HG03378 (cell line): ENCODE measurements around the gene COL8A1.
A peak's percentile ranks its signal among the peaks of the same experiment; 100 is the strongest.
"Not testable (repeated sequence)": the region's sequence is repeated elsewhere in the genome, so short reads cannot be mapped to it uniquely, and the experiment has no call there.

ENCODE experiments used
- ATAC-seq: cut with Tn5 transposase; IDR thresholded peaks from one replicate; pipeline ENCODE4 v1.9.1; 2021; ENCODE audit warnings: mild to moderate bottlenecking, moderate library complexity; ENCODE audit not compliant: unreplicated experiment

Gene COL8A1

GRCh38 chr3:99838755-99839154 is 200.4 kb downstream of the COL8A1 start:
- no peak for ATAC-seq

GRCh38 chr3:99839613-99840012 is 201.2 kb downstream of the COL8A1 start:
- ATAC-seq = no peak

- not testable (repeated sequence) for ATAC-seq
Measured at GRCh38 chr3:99841949-99842348, 203.6 kb downstream of the COL8A1 start.

DNA sequence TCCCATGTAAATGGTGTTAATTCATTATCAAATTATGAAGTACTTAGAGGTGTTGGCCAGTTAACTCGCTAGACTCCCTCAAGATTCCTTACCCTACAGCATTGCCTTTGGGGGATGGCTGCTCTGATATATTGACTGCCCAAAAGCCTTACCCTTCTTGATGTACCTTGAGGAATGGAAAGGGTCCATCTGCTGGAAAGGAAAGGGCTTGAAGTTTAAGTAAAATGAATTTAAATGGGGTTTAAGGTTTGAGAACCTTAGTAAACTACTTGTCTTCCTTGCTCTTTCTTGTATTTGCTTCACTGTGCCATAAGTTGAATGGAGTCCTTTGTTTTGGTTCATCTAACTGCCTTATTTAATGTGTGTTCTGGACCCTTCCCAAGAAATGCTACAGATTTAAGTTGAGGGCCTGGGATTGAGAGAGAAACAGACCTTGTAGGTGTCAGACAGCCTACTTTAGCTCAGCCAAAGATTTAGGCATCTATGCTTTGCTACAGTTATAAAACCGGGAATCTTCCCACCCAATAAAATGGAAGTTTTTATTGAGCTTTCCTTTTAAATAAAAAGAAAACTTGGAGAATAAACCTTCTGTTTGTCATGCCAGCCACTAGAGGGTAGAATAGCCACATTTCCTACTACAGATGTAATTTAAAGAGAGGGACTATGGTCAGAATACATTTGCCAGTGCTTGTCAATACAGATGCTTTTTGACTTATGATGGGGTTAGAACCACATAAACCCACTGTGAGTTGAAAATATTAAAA is 204.6 kb downstream of the COL8A1 start:
- peak; percentile 51 for ATAC-seq

- peak; percentile 21 for ATAC-seq
Measured at GRCh38 chr3:99843590-99844258, 205.3 kb downstream of the COL8A1 start.

GRCh38 chr3:99845331-99845730 is 206.9 kb downstream of the COL8A1 start:
- no peak for ATAC-seq

- ATAC-seq = no peak
Measured at GRCh38 chr3:99845999-99846398, 207.6 kb downstream of the COL8A1 start.

GRCh38 chr3:99846477-99847160 is 208.2 kb downstream of the COL8A1 start:
- no peak for ATAC-seq

DNA sequence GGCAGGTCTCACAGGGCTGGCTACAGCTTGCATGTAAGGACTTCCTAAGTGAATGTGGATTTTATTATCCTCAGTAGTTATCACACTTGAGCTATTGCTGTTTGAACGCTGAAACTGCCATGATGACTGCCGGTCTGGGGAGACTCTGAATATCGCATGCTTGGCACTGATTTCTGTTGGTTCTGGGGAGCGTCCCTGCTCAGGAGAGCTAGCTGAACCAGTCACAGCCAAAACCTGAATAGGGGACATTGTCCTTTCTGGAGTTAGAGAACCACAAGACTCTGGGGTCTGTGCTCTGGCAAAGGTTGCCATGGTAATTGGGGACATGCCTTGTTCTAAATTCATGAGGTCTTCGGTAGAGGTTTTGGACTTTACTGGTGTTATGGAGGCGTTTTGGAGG is 210.0 kb downstream of the COL8A1 start:
- ATAC-seq = no peak
